Left cardiac atrium (tissue), 4 donors: Measurements from ENCODE around the gene TACSTD2. TPM values are rescaled to one million over a fixed set of nuclear protein-coding genes. Genes with fewer than 3 reads are reported as not detected.
"Not testable (repeated sequence)": the region's sequence is repeated elsewhere in the genome, so short reads cannot be mapped to it uniquely, and the experiment has no call there.

Experiments
- ATAC-seq, 2 donors: fragments of 200-7000 bp; cut with Tn5 transposase; one replicate each; pipeline ENCODE4 v1.9.1; 2020; ENCODE audit warnings: mild to moderate bottlenecking in 2 of 2, moderate library complexity in 2 of 2
- DNase-seq: peaks from one replicate; pipeline ENCODE4 v3.0.0-alpha.2; 2020
- intact Hi-C, 2 donors: fragments of 100-400 bp; cut with DNase I; formaldehyde crosslinking; loops; one replicate each; pipeline versions ENCODE4 v1.14.1 to v1.15.1; 2022 to 2023
- long read RNA-seq: library from polyadenylated mRNA; unstranded; transcript quantifications from one replicate; pipeline ENCODE4 v2.0.0, GENCODE V29; 2021
- total RNA-seq, 2 donors: library from RNA; stranded (reverse); fragmentation: NEBNext Ultra II Directional; extraction: Animal tissue kit (Norgen Biotek cat#: 25700); gene quantifications; one replicate each; pipeline ENCODE4 v1.2.1, GENCODE V29; 2021
- donor health status: DM: no; HTN: yes; CAD: no.
- donor health status: DM: no; HTN: yes; CAD: no; lungs with severe emphysema.
- donor health status: DM: yes; HTN: yes; CAD: no.
- donor health status: Dilated cardiomyopathy.

The TACSTD2 gene, protein sequence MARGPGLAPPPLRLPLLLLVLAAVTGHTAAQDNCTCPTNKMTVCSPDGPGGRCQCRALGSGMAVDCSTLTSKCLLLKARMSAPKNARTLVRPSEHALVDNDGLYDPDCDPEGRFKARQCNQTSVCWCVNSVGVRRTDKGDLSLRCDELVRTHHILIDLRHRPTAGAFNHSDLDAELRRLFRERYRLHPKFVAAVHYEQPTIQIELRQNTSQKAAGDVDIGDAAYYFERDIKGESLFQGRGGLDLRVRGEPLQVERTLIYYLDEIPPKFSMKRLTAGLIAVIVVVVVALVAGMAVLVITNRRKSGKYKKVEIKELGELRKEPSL
- total RNA-seq: under 1 TPM; 0.44 to 0.81 TPM
- long read RNA-seq, partial matches to known transcripts: 0 of 1 reads
- long read RNA-seq, other reads (novel, unspliced or antisense): 0 of 1 reads

DNA sequence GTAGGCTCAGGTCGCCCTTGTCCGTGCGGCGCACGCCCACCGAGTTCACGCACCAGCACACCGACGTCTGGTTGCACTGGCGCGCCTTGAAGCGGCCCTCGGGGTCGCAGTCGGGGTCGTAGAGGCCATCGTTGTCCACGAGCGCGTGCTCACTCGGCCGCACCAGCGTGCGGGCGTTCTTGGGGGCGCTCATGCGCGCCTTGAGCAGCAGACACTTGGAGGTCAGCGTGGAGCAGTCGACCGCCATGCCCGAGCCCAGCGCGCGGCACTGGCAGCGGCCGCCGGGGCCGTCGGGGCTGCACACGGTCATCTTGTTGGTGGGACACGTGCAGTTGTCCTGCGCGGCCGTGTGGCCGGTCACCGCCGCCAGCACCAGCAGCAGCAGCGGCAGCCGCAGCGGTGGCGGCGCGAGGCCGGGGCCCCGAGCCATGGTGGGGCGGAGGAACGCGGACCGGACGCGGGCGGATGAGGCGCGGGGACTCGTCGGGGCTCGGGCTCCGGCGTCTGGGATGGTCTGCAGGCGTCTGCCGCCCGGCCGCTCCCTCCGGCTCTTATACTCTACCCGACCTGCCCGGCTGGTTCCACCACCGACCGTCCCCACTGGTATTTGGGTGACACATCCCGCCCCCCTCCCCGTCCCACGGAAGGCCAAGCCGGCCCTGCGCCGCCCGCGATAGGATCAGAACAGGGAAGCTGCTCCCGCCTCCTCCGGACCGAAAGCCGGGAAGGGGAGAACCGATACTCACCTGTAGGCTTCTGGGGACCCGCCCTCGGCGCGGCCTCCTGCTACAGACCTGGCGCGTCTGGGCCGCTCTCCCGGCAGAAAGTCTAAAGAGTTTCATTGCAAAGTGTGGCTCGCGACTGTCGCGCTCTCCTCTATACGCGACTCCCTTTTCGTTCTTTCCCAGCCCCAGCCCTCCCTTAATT, at the start of gene TACSTD2:
Gene TACSTD2, minus strand, starts transcription at position 526 of the 927 bp plus-strand sequence. Its CDS starts 96 bp downstream, at position 430.
- DNase-seq (peak; percentile 33), ATAC-seq (peak; percentile 61 to 63)
- intact Hi-C loops: no loop called here

DNA sequence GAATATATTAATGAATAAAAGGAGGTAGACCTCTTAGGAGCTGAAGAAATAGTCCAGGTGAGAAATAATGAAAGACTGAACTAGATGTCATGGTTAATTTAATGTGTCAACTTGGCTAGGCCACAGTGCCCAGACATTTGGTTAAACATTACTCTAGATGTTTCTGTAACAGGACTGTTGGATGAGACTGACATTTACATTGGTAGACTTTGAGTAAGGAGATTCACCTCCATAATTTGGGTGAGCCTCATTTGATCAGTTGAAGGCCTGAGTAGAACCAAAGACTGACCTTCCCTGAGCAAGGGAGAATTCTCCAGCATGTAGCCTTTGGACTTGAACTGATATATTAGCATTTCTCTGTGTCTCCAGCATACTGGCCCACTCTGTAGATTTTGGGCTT, 49.2 kb upstream of the TACSTD2 start:
- ATAC-seq: no peak
- no peak for DNase-seq
- intact Hi-C loops: no loop called here

DNA sequence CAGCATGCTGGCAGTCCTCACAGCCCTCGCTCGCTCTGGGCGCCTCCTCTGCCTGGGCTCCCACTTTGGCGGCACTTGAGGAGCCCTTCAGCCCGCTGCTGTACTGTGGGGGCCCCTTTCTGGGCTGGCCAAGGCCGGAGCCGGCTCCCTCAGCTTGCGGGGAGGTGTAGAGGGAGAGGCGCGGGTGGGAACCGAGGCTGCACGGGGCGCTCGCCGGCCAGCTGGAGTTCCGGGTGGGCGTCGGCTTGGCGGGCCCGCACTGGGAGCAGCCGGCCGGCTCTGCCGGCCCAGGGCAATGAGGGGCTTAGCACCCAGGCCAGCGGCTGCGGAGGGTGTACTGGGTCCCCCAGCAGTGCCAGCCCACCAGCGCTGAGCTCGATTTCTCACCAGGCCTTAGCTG, 46.2 kb upstream of the TACSTD2 start:
- intact Hi-C loops, DNase-seq, ATAC-seq: not testable (repeated sequence)

DNA sequence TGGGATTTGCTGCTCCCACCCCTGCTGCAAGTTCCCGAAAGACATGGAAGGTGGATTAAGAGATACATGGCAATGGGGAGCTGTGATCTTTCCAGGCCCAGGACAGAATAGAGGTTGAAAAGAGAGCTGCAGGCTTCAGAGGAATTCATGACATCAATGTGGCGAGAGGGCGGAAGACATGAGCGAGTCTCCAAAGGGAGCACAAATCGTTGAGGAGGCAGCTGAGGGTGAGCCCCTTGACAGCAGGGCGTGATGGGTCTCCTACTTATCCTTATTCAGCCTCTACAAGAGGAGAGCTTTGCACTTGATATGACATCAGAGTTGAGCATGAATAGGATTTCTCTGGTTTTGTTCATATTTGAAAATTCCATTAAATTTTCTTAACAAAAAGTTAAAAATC, 45.5 kb upstream of the TACSTD2 start:
- DNase-seq: no peak
- no peak for ATAC-seq
- intact Hi-C loops: no loop called here

DNA sequence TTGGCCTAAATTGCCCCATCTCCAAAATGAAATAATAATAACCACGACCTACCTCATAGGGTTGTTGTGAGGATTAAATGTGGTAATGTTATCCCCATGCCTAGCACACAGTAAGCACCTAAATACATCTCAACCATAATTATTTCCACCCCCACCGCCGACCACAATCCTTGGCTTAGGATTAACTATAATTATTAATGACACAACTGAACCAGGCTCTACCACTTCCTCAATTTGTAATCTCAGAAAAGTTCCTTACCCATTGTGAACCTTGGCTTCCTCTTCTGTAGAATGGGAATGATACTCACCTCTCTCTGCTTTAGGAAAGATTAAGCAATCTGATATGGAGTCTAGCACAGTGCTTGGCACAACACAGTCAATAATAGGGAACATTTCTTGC, 44.3 kb upstream of the TACSTD2 start:
- intact Hi-C loops: no loop called here
- no peak for ATAC-seq

DNA sequence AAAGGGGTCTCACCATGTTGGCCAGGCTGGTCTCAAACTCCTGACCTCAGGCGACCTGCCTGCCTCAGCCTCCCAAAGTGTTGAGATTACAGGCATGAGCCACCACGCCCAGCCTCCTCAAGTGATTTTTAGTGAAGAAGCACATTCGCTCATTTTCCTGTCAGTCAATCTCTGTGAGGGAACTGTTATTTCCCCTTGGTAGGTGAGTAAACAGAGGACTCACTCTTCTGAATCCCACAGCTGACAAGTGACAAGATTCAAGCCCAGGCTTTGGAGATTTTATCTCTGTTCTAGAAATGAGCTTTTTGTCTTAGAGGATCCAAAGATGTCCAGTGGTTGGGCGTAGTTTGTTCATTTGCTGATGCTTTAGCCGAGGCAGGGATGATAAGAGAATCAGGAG, 43.9 kb upstream of the TACSTD2 start:
- no peak for ATAC-seq
- intact Hi-C loops: no loop called here
- DNase-seq: no peak

More for the DNA sequence above, 44.3 kb upstream of the TACSTD2 start:
- no peak for DNase-seq

DNA sequence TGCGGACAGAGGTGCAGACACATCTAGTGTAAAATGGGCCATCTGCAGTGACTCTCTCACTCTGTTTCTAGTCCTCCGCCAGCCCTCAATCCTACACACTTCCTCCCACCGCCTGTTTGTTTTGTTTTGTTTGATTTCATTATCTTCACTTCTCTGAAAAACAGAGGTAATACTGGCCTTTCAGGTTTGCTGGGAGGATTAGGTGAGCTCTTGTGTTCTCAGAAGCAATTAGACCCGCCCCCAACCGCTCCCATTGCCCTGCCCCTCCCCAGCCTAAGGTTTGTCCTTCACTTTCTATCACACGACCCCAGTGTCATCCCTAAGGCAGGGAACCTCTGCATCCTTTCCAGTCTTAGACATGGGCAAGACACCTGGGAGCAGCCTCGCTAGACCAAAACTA, 43.2 kb upstream of the TACSTD2 start:
- intact Hi-C loops: no loop called here
- no peak for ATAC-seq
- no peak for DNase-seq

DNA sequence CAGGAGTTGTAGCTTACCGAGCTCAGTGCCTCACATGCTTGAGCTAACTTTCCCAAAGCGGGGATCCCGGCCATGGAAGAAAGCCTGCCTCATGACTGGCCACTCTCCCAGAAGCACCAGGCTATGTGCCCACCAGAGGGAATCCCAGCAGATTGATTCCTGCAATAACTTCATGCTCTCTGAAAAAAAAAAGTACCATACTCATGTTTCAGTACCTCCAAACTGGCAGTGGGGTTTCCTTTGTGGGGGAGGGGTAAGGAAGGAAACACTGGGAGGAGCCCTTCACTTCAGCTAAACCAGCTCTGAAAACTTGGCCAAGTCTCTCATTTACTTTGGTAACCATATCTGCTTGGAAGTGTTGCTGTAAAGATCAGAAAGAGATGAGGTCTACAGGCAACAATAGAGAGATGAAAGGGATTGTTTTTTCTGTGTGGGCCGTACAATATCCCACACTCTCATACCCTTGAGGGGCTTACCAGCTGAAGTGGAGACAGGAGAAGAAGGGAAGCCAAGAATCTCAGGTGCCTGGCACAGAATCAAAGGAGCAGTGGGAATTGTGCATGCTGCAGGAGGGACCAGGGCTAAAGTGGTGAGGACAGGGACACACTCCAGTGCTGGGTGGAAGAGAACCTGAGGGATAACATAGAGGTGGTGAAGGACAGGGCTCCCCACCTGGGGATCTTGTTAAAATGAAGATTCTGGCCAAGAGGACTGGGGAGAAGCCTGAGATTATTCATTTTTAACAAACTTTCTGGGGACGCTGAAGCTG, 42.4 kb upstream of the TACSTD2 start:
- ATAC-seq (peak; percentile 30 to 47), DNase-seq (no peak)
- intact Hi-C loops: no loop called here

DNA sequence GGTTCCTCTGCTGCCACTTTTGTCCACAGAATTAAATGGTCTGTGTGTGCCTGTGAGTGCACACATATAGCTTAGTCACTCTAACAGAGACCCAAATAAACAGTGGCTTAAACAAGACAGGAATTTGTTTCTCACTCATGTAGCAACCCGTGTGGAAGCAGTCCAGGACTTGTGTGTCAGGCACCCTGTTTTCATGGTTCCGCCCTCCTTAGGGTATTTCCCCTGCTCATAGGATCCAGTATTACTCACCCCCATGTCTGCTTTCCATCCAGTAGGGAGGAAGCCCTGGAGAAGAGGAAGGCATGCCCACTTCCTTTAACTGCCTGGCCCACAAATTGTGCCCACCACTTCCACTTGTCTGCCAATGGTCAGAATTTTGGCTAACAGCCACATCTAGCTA, 41.3 kb upstream of the TACSTD2 start:
- peak; percentile 47 to 97 for ATAC-seq
- intact Hi-C loops: no loop called here
- DNase-seq: peak; percentile 61

DNA sequence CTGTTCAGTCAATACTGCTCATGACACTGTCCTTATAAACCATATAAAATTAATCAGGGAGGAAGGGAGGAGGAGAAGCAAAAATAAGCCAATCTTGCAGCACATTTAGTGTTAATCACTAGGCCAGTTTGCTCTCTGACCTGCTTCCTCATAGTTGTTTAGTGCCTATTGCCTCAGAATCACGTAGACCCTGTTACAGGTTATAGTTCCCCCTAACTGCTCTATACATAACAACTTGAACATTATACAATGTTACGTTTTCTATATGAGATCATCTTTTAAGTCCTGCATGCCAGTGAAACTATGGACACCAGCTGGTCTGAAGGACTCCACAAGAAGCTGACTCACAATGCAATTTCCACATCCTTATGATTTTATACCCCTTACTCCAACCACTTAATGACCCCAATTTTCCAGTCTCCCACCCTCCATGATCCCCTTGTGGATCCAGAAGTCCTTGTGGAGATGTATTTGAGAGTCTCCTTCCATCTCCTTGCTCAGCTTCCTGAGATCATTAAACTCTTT, 34.9 kb upstream of the TACSTD2 start:
- DNase-seq (no peak), ATAC-seq (no peak)
- intact Hi-C loops: no loop called here

DNA sequence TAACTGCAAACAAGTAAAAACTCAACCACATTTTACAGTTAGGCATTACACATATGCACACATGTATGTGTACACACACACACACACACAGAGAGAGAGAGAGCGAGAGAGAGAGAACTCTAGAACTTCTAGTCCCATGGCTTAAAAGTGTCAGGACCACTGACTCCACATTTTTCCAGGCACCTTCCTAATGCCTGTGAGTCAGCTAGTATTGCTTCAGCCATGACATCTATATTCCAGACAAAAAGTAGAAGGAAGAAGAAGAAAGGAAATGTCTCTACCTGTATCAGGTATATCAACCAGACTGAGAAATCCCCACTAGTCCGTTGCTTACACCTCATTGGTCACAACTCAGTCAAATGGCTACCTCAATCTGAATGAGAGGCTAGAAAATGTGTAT, 31.9 kb upstream of the TACSTD2 start:
- no peak for DNase-seq

DNA sequence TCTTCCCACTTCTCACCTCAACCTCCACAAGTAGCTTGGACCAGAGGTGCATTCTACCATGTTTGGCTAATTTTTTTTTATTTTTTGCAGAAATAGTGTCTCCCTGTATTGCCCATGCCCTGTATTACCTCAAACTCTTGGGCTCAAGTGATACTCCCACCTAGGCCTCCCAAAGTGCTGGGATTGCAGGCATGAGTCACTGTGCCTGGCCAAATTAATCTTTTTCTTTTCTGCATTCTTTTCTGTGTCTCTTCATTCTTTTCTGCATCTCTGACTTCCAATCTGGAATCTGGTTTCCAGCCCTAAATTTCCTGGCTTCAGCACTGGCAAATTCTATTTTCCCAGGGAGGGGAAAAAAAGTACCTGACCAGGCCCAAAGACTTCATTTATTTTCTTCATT, 31.2 kb upstream of the TACSTD2 start:
- intact Hi-C loops: no loop called here
- ATAC-seq (peak in 1 of 2 donors; percentile 36), DNase-seq (no peak)

More for the DNA sequence above, 31.9 kb upstream of the TACSTD2 start:
- intact Hi-C loops: no loop called here
- no peak for ATAC-seq

DNA sequence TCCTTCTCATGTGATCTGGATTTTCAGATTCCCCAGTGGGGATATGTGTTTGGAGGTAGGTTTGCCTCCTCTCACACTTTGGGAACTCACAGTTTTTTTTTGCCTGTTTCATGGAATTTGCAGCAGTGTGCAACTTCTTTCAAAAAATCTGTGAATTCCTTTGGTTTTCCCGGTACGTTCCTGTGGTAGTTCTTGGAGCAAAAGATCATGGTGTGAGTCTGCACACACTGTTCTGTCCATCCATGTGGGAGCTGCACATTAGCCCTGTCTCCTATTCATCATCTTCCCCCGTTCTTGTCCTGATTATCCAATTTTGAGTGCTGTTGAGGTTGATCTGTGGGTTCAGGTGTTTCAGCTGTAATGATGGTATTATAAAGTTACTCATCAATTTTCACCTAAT, 30.3 kb upstream of the TACSTD2 start:
- ATAC-seq (no peak), DNase-seq (no peak)
- intact Hi-C loops: no loop called here

DNA sequence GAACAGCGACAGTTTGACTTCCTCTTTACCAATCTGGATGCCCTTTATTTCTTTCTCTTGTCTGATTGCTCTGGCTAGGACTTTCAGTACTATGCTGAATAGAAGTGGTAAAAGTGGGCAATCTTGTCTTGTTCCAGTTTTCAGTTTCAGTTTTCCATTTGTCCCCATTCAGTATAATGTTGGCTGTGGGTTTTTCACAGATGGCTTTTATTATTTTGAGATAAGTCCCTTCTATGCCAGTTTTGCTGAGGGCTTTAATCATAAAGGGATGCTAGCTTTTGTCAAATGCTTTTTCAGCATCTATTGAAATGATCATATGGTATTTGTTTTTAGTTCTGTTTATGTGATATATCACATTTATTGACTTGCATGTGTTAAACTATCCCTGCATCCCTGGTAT, 24.9 kb upstream of the TACSTD2 start:
- intact Hi-C loops, ATAC-seq, DNase-seq: not testable (repeated sequence)

DNA sequence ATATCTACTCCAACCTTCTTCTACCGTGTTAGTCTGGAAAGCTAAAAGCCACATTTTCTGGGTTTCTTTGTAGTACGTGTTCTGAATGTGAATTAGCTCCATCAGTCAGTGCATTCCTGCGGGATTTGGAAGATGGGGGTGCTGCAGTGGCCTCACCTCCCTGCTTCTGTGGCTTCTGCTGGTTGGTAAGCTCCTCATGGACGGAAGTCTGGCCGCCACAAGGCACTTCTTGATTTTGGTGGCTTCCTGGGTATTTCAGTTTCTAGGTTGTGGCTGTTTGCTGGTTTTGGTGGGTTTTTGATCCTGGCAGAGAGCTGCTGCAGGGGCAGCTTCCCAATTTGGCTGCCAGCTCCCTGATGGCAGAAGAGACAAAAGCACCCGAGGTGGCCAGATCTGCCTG, 20.9 kb upstream of the TACSTD2 start:
- no peak for DNase-seq
- intact Hi-C loops: no loop called here
- no peak for ATAC-seq

DNA sequence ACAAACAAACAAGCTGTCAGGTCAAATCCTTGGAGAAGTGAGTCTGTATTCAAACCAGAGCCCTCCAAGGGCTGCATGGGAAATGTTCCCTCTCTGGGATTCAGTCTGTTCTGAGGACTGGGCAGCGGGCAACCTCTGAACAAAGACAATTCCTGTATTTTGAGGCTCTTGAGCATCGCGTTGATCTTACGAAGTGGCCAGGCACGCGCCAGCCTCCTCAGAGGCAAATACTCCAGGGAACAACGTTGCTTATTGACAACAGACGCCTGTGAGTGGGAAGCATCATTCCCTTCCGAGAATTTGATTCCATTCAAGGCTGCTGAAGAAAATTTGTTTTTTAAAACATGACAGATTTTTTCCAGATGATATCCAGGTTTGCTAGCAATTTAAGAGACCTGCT, 20.0 kb upstream of the TACSTD2 start:
- DNase-seq (no peak), ATAC-seq (no peak)
- intact Hi-C loops: no loop called here

DNA sequence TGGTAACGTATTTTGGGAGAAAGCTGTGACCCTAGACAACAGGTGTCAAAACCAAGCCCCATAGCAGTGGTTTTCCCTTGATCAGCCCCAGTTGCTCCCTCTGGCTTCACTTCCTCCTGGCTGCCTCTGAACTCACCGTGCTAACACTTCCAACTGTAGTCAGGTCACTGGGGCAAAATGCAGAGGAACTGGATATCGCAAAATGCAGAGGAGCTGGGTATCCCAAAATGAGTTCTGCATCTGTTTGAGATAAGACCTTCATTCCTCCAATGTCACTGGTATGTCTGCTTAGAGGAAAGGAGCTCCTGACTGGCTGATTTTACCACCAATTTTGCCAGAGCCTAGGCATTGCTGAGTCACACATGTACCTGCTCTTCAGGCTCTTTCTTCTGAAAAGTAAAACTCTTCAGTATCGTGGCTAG, 19.6 kb upstream of the TACSTD2 start:
- intact Hi-C loops: no loop called here
- no peak for DNase-seq
- ATAC-seq: peak in 1 of 2 donors; percentile 29

DNA sequence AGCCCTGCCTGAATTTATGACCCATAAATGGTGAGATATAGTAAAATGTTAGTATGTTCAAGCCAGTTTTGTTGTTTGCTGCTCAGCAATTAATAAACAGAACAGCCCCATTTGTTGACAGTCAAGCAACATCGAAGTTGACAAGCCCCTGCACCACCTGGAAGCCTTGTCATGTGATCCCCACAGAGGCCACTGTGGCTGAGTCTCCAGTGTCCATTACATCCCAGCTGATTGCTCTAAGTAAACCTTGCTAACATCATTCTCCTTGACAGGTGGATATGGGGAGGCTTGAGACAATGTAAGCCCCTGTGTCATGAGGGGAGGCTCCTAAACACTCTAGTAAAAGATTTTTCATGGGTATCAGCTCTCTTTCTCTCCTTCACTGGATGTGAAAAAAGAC, 17.5 kb upstream of the TACSTD2 start:
- intact Hi-C loops: no loop called here
- DNase-seq: no peak
- no peak for ATAC-seq

DNA sequence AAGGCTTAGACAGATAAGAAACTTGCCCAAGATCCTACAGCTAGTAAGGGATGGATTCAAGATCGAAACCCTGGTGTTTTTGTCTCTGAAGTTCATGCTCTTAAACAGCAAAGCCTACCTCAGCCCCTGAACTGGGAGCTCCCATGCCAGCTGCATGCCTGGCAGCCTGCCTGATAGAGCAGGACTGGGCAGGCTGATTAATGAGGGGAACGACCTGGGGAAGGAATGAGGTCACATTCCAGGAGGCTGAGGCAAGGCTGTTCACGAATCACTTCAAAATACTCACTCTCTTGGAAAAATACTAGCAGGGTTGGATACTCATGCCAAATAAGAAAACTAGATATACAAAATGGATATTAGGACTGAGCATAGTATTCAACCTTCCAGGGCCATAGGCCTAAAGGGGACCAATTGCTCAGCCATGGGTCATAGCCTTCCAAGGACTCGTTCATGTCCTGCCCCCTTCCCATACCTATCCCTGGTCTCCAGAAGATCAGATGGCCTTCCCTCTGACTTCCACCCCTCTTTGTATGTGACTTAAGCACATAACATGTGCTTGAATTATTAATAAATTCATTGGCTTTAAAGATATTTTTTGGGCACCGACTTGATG, 15.6 kb upstream of the TACSTD2 start:
- intact Hi-C loops: no loop called here
- DNase-seq (peak; percentile 73), ATAC-seq (peak; percentile 89 to 97)
